Subcutaneous abdominal adipose tissue (tissue), 5 donors: ENCODE results near the gene WFDC10B.
"Not testable (repeated sequence)": the region's sequence is repeated elsewhere in the genome, so short reads cannot be mapped to it uniquely, and the experiment has no call there.

Source experiments
- H3K27ac ChIP-seq: one replicate; pipeline ENCODE4 v1.7.0; 2013; ENCODE audit warnings: low read depth, mild to moderate bottlenecking, inconsistent platforms, low read length, moderate library complexity
- H3K27me3 ChIP-seq, 5 donors: one replicate each; pipeline ENCODE4 v1.7.0; 2013; ENCODE audit warnings: low read length in 5 of 5, inconsistent platforms in 1 of 5; ENCODE audit not compliant: control insufficient read depth in 5 of 5, insufficient read depth in 4 of 5
- H3K36me3 ChIP-seq, 5 donors: one replicate each; pipeline ENCODE4 v1.7.0; 2013; ENCODE audit warnings: low read length in 5 of 5; ENCODE audit not compliant: control insufficient read depth in 5 of 5, insufficient read depth in 5 of 5
- H3K4me1 ChIP-seq, 5 donors: one replicate each; pipeline ENCODE4 v1.7.0; 2013; ENCODE audit warnings: low read length in 5 of 5, mild to moderate bottlenecking in 3 of 5, moderate library complexity in 1 of 5; ENCODE audit not compliant: control insufficient read depth in 5 of 5, insufficient read depth in 5 of 5
- H3K4me3 ChIP-seq, 5 donors: one replicate each; pipeline ENCODE4 v1.7.0; 2013; ENCODE audit warnings: low read length in 5 of 5, low read depth in 1 of 5
- H3K9ac ChIP-seq, 5 donors: one replicate each; pipeline ENCODE4 v1.7.0; 2013; ENCODE audit warnings: low read length in 5 of 5, mild to moderate bottlenecking in 4 of 5, moderate library complexity in 3 of 5
- H3K9me3 ChIP-seq, 5 donors: one replicate each; pipeline ENCODE4 v1.7.0; 2013; ENCODE audit warnings: low read length in 5 of 5; ENCODE audit not compliant: control insufficient read depth in 5 of 5
- donor health status: healthy.
- donor health status: healthy.
- donor health status: healthy.
- donor health status: healthy.
- donor health status: healthy.

WFDC10B gene

DNA sequence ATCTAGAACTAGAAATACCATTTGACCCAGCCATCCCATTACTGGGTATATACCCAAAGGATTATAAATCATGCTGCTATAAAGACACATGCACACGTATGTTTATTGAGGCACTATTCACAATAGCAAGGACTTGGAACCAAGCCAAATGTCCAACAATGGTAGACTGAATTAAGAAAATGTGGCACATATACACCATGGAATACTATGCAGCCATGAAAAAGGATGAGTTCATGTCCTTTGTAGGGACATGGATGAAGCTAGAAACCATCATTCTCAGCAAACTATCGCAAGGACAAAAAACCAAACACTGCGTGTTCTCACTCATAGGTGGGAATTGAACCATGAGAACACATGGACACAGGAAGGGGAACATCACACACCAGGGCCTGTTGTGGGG, 47.8 kb downstream of the WFDC10B start:
- not testable (repeated sequence) for H3K4me1 ChIP-seq, H3K9me3 ChIP-seq, H3K9ac ChIP-seq, H3K36me3 ChIP-seq, H3K4me3 ChIP-seq, H3K27ac ChIP-seq, H3K27me3 ChIP-seq

DNA sequence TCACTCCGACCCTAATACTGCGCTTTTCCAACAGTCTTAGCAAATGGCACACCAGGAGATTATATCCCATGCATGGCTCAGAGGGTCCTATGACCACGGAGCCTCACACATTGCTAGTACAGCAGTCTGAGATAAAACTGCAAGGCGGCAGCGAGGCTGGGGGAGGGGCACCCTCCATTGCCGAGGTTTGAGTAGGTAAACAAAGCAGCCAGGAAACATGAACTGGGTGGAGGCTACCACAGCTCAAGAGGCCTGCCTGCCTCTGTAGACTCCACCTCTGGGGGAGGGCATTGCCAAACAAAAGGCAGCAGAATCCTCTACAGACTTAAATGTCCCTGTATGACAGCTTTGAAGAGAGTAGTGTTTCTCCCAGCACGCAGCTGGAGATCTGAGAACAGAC, 53.1 kb downstream of the WFDC10B start:
- not testable (repeated sequence) for H3K36me3 ChIP-seq, H3K9ac ChIP-seq, H3K4me1 ChIP-seq, H3K9me3 ChIP-seq, H3K27me3 ChIP-seq, H3K4me3 ChIP-seq, H3K27ac ChIP-seq

DNA sequence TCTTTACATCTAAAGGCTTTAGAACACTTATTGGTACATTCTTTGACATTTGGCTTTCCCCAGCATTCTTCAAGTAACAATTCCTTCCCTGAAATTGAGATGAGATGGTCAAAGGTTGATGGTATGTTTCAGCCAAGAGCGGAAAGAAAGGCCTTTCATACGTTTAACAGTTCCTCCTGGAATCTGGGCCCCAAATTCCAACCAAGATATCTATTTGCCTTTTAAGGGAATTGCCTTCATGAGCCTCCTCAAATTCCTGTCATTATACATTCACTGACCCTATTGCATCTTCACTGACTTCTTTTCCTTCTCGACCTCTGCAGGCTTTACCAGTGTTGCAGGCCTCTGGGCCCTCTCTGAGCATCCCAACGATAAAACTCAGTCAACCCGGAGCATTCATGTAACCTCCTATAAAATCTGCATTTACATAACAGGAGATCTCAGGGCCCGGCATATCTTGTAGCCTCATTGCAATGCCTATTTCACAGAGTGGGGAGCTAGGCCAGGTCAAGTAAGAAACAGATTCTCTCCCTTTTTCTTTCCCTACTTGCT, 55.4 kb downstream of the WFDC10B start:
- H3K36me3 ChIP-seq, result no peaks in the 10 kb centered on the region

DNA sequence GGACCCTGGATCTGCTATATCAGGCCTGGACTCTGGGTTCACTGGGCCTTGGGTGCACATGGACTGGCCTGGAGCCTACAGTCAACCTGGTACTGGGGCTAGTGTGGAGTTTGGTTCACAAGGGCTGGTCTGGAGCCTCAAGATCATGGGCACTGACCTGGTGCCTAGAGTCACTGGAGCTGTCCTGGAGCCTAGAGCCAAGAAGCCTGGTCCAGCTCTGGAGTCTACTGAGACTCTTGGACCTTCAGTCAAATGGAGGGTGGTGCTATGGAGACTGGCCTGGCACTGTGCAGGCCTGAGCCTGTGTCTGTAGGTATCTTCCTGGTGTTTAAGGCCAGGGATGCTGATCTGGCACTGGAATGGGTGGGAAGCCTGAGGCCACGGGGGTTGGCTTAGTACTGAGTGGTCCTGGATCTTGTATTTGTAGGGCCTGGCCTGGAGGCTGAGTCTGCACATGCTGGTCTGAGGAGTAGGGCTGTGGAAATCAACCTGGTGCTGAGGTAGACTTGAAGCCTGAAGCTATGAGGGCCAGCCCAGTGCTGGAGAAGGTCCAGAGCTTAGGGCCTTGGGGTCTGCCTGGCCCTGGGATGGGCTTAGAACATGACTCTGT, 57.3 kb downstream of the WFDC10B start:
- no peak overlapping the region for H3K27ac ChIP-seq
- H3K27me3 ChIP-seq, result no peaks in the 10 kb centered on the region
- H3K4me1 ChIP-seq, result no peaks in the 10 kb centered on the region
- H3K9ac ChIP-seq, result no peak overlapping the region
- H3K36me3 ChIP-seq, result no peaks in the 10 kb centered on the region
- H3K9me3 ChIP-seq, result no peaks in the 10 kb centered on the region
- H3K4me3 ChIP-seq, result no peak overlapping the region

More for the DNA sequence above, 55.4 kb downstream of the WFDC10B start:
- no peak overlapping the region for H3K9ac ChIP-seq
- H3K4me1 ChIP-seq, result no peaks in the 10 kb centered on the region
- H3K9me3 ChIP-seq, result no peaks in the 10 kb centered on the region
- H3K27ac ChIP-seq, result no peak overlapping the region
- H3K27me3 ChIP-seq, result no peaks in the 10 kb centered on the region
- no peak overlapping the region for H3K4me3 ChIP-seq

DNA sequence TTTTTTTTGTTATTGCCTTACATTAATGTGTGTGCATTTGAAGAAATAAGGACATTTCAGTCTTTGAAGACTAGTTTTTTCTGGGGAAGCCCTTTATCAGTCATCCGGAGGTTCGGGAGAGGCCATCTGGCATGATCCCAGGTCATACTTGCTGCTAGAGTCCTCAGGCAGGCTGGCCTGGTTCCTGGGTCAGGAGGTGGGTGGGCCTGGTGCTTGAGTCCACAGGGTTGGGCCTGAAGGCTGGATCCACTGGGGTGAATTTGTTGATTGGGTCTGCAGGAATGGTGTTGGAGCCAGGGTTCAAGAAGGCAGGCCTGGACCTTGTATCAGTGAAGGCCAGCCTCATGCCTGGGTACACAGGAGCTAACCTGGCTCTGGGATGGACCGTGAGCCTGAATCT, 57.9 kb downstream of the WFDC10B start:
- Histone ChIP-seq H3K4me1 (no peaks in the 10 kb centered on the region), H3K27me3 (no peaks in the 10 kb centered on the region), H3K9me3 (no peaks in the 10 kb centered on the region), H3K4me3 (no peak overlapping the region), H3K36me3 (no peaks in the 10 kb centered on the region), H3K27ac (no peak overlapping the region), H3K9ac (no peak overlapping the region)

DNA sequence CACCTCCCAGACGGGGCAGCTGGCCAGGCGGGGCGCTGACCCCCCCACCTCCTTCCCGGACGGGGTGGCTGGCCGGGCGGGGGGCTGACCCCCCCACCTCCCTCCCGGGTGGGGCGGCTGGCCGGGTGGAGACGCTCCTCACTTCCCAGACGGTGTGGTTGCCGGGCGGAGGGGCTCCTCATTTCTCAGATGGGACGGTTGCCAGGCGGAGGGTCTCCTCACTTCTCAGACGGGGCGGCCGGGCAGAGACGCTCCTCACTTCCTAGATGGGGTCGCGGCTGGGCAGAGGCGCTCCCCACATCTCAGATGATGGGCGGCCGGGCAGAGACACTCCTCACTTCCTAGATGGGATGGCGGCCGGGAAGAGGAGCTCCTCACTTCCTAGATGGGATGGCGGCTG, 59.0 kb downstream of the WFDC10B start:
- not testable (repeated sequence) for H3K9ac ChIP-seq, H3K27ac ChIP-seq, H3K9me3 ChIP-seq, H3K36me3 ChIP-seq, H3K4me1 ChIP-seq, H3K27me3 ChIP-seq, H3K4me3 ChIP-seq

DNA sequence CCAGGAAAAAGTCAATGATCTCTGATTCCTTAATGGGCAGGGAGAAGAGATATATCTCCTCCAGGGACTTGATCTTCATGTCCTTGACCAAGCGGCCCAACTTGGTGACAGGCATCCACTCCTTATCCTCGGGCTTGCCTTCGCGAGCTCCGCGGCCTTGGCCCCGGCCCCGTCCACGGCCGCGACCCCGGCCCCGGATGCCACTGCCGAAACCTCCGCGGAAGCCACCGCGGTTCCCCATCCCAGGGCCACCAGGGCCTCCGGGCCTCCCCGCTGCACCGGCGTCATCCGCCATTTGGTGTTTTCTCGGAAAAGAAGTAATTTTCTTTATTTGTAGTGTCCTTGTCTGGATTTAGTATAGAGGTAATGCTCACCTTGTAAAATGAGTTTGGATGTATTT, 63.7 kb downstream of the WFDC10B start:
- not testable (repeated sequence) for H3K27ac ChIP-seq, H3K9me3 ChIP-seq, H3K4me3 ChIP-seq, H3K27me3 ChIP-seq, H3K4me1 ChIP-seq, H3K36me3 ChIP-seq, H3K9ac ChIP-seq

DNA sequence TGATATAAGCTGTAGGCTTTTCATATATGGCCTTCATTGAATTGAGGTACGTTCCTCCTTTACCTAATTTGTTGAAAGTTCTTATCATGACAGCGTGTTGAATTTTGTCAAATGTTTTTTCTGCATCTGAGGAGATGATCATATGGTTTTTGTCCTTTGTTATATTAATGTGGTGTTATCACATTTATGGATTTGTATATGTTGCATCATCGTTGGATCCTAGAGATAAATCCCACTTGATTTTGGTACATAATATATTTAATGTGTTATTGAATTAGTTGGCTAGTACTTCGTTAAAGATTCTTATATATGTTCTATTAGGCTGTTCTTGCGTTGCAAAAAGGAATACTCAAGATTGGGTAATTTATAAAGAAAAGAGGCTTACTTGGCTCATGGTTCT, 65.1 kb downstream of the WFDC10B start:
- H3K4me3 ChIP-seq, result no peak overlapping the region
- no peaks in the 10 kb centered on the region for H3K36me3 ChIP-seq
- no peaks in the 10 kb centered on the region for H3K9me3 ChIP-seq
- no peak overlapping the region for H3K9ac ChIP-seq
- H3K27me3 ChIP-seq, result no peaks in the 10 kb centered on the region
- H3K27ac ChIP-seq, result no peak overlapping the region
- no peaks in the 10 kb centered on the region for H3K4me1 ChIP-seq

DNA sequence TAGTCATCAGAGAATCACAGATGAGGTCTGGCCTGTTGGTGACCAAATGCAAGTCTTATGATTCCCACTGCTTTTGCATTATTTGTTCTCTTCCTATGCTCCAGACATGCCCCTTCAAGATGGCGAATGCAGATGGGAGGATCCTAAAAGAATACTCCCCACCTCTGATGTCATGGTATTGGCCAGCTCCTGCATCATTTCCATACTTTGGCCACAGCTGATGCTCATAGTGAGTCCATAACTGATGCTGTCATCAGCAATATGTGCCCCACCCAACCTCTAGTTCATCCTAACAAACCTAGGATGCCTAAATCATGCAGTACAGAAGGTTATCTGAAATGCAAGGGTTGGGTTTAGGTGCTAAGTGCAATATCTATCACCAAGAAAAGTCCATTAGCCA, 68.3 kb downstream of the WFDC10B start:
- Histone ChIP-seq H3K27ac (no peak overlapping the region), H3K9ac (no peak overlapping the region), H3K36me3 (no peaks in the 10 kb centered on the region), H3K4me1 (no peaks in the 10 kb centered on the region), H3K9me3 (no peaks in the 10 kb centered on the region), H3K27me3 (peaks cover 0 to 3% (median 0%) of the 10 kb centered on the region in 5 donors), H3K4me3 (no peak overlapping the region)
